Stomach (tissue), 9 donors: ENCODE results near the gene DLK2. TPM values are rescaled to one million over a fixed set of nuclear protein-coding genes. Genes with fewer than 3 reads are reported as not detected.
"Not testable (repeated sequence)": the region's sequence is repeated elsewhere in the genome, so short reads cannot be mapped to it uniquely, and the experiment has no call there.

Experiments used
- DNase-seq, 2 donors: peaks; one replicate each; pipeline versions ENCODE4 v3.0.0 to v3.0.0-alpha.2; 2013 to 2019
- H3K27ac ChIP-seq, 5 donors: fragments of 200-600 bp in 4 of 5; sonication (generic) in 4 of 5; one replicate each; pipeline ENCODE4 v1.5.1; 2013 to 2019; ENCODE audit warnings: mild to moderate bottlenecking in 1 of 5, moderate library complexity in 1 of 5
- H3K27me3 ChIP-seq, 3 donors: fragments of 200-600 bp; sonication (generic); one replicate each; pipeline ENCODE4 v1.5.1; 2017 to 2019; ENCODE audit warnings: mixed run types in 1 of 3
- H3K36me3 ChIP-seq, 4 donors: fragments of 200-600 bp; sonication (generic); 1 replicate in 3 of 4; 2 replicates in 1 of 4; pipeline ENCODE4 v1.5.1; 2016 to 2019
- H3K4me1 ChIP-seq, 4 donors: fragments of 200-600 bp; sonication (generic); one replicate each; pipeline ENCODE4 v1.5.1; 2016 to 2019
- H3K4me3 ChIP-seq, 4 donors: fragments of 200-600 bp; sonication (generic) in 3 of 4; one replicate each; pipeline ENCODE4 v1.5.1; 2016 to 2019; ENCODE audit warnings: mild to moderate bottlenecking in 1 of 4
- H3K9me3 ChIP-seq, 4 donors: fragments of 200-600 bp; sonication (generic); one replicate each; pipeline ENCODE4 v1.5.1; 2016 to 2019
- CTCF ChIP-seq, 7 experiments: fragments of 450-650 bp in 4 of 7; fragments of 200-600 bp in 3 of 7; sonication (generic) in 3 of 7; IDR thresholded peaks; one replicate each; pipeline ENCODE4 v1.5.1; 2016 to 2019; ENCODE audit warnings: antibody characterized with exemption in 7 of 7, control low read depth in 2 of 7, mild to moderate bottlenecking in 1 of 7
- EP300 ChIP-seq: sonication (generic); formaldehyde crosslinking; IDR thresholded peaks from one replicate; pipeline ENCODE4 v1.6.1; 2017; ENCODE audit warnings: antibody characterized with exemption
- POLR2A ChIP-seq, 4 donors: fragments of 450-650 bp; IDR thresholded peaks; one replicate each; pipeline ENCODE4 v1.6.1; 2016; ENCODE audit warnings: antibody characterized with exemption in 4 of 4, control low read depth in 2 of 4, mild to moderate bottlenecking in 1 of 4, moderate library complexity in 1 of 4
- POLR2AphosphoS5 ChIP-seq, 3 donors: sonication (generic); formaldehyde crosslinking; IDR thresholded peaks; one replicate each; pipeline ENCODE4 v1.6.1; 2016; ENCODE audit warnings: antibody characterized with exemption in 3 of 3
- WGBS, 5 donors: extraction: QIAGEN DNeasy Blood & Tissue Kit in 3 of 5; methylation state at CpG; one replicate each; pipeline versions ENCODE4 v1.1.5 to v1.1.7; 2013 to 2018; 5-methylcytosine and 5-hydroxymethylcytosine counted together
- intact Hi-C: fragments of 100-400 bp; cut with DNase I; formaldehyde crosslinking; loops from one replicate; pipeline ENCODE4 v1.15.1; 2023; ENCODE audit warnings: low total_unique reads
- polyA plus RNA-seq, 3 donors: library from polyadenylated mRNA; stranded (reverse); fragments of 200-250 nt; gene quantifications; one replicate each; pipeline ENCODE4 v1.2.3, GENCODE V29; 2013
- total RNA-seq, 5 donors: library from RNA; depleted of rRNA; stranded (reverse); fragments of >200 nt; gene quantifications; one replicate each; pipeline versions ENCODE4 v1.1.0 to v1.2.3, GENCODE V29; 2014 to 2016
- donor health status: healthy with polysubstance abuse.
- donor health status: Bipolar disorder and iron deficiency.
- donor health status: healthy.

DLK2 gene
- total and polyA plus RNA-seq, 8 donors: 0.37 to 17.0 TPM; not detected in 6

DNA sequence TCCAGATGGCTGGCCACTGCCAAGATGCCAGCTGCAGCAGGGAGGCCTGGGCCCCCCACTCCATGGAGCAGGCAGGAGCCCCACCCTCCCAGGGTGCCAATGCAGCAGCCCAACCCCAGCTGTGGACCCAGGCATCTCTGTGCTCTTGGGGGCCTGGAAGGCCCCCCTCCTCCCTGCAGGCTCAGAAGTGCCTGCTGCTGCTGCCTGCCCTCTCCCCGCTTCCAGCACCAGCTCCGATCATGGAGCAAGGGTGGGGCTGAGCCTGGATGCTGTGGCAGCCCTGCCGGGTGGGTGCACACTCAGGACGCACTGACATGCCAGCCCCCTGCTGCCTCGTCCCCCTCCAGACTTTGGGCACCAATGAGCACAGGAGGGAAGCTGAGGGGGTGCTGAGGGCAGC is 42.8 kb downstream of the DLK2 start:
- no peaks in the 10 kb centered on the region for H3K36me3 ChIP-seq
- H3K4me3 ChIP-seq: no peak overlapping the region
- intact Hi-C loops: no loop called here
- H3K9me3 ChIP-seq: no peaks in the 10 kb centered on the region
- WGBS, 5 donors: 64 to 90% (median 81%) methylated on average over 5 of the region's 5 CpGs; no CpG with 5 or more reads in 1 of the 5 donors
- DNase-seq: no peak
- H3K27me3 ChIP-seq: peaks cover 0 to 32% (median 0%) of the 10 kb centered on the region in 3 donors
- H3K4me1 ChIP-seq: no peaks in the 10 kb centered on the region
- TF ChIP-seq CTCF (IDR thresholded peaks at IDR 0.05): no peak
- no peak for TF ChIP-seq EP300
- TF ChIP-seq POLR2AphosphoS5 (IDR thresholded peaks at IDR 0.05): no peak
- no peak for TF ChIP-seq POLR2A (IDR thresholded peaks at IDR 0.05)
- no peak overlapping the region for H3K27ac ChIP-seq

DNA sequence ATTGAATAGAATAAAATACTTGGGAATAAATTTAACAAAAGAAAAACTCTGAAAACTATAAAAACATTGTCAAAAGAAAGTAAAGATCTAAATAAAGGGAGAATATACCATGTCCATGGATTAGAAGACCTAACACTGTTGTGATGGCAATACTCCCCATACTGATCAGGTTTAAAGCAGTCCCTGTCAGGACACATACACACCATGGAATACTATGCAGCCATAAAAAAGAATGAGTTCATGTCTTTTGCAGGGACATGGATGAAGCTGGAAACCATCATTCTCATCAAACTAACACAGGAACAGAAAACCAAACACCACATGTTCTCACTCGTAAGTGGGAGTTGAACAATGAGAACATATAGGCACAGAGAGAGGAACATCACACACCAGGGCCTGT is 44.6 kb downstream of the DLK2 start:
- peaks cover 0 to 34% (median 0%) of the 10 kb centered on the region in 3 donors for H3K27me3 ChIP-seq
- H3K36me3 ChIP-seq, H3K27ac ChIP-seq, intact Hi-C loops, H3K4me1 ChIP-seq, H3K4me3 ChIP-seq, H3K9me3 ChIP-seq, DNase-seq: not testable (repeated sequence)
- 77 to 95% (median 92%) methylated on average over 1 of the region's 1 CpG for WGBS, 5 donors

DNA sequence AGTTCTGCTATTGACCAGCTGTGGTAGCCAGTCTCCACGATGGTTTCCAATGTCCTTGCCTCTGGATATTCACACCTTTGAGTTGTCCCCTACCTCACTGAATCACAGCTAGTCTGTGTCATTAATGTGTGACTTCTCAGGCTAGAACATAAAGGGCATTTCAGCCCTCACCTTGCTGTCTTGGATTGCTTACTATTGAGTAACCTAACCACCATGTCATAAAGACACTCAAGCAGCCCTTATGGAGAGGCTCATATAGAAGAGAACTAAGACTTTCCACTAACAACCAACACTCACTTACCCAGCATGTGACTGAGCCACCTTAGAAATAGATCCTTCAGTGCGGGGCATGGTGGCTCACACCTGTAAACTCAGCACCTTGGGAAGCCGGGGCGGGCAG is 47.1 kb downstream of the DLK2 start:
- peaks cover 0 to 29% (median 0%) of the 10 kb centered on the region in 3 donors for H3K27me3 ChIP-seq
- H3K36me3 ChIP-seq: no peaks in the 10 kb centered on the region
- DNase-seq: no peak
- intact Hi-C loops: no loop called here
- WGBS, 5 donors: 85 to 93% (median 89%) methylated on average over 1 to 4 of the region's 4 CpGs
- H3K9me3 ChIP-seq: no peaks in the 10 kb centered on the region
- no peaks in the 10 kb centered on the region for H3K4me1 ChIP-seq
- no peak overlapping the region for H3K4me3 ChIP-seq
- no peak for TF ChIP-seq POLR2AphosphoS5 (IDR thresholded peaks at IDR 0.05)
- TF ChIP-seq POLR2A (IDR thresholded peaks at IDR 0.05): no peak
- TF ChIP-seq EP300: no peak
- TF ChIP-seq CTCF (IDR thresholded peaks at IDR 0.05): no peak
- H3K27ac ChIP-seq: no peak overlapping the region

DNA sequence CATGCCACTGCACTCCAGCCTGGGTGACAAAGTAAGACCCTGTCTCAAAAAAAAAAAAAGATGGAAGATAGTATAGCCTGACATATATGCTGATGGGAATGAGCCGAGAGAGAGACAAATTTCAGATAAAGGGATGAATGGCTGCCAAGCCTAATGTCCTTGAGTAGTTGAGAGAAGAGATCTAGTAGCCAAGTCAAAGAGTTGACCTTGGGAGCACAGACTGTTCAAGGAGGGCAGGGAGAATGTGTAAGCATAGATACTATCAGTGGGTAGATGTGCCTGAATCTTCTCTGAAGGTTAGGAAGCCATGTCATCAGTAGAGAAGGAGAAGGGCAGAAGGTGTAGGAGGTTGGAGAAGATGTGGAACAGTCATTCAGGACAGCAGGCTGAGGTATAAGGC is 48.1 kb downstream of the DLK2 start:
- 76 to 83% (median 80%) methylated on average over 1 of the region's 1 CpG for WGBS, 5 donors
- no peak overlapping the region for H3K4me3 ChIP-seq
- TF ChIP-seq POLR2AphosphoS5 (IDR thresholded peaks at IDR 0.05): no peak
- no peak for TF ChIP-seq POLR2A (IDR thresholded peaks at IDR 0.05)

GRCh38 chr6:43405354-43405753 is 50.0 kb downstream of the DLK2 start:
- H3K9me3 ChIP-seq: no peaks in the 10 kb centered on the region
- intact Hi-C loops: no loop called here
- TF ChIP-seq POLR2A (IDR thresholded peaks at IDR 0.05) (no peak), POLR2AphosphoS5 (IDR thresholded peaks at IDR 0.05) (no peak), EP300 (no peak), CTCF (IDR thresholded peaks at IDR 0.05) (no peak)
- no peaks in the 10 kb centered on the region for H3K4me1 ChIP-seq
- H3K4me3 ChIP-seq: no peak overlapping the region
- H3K36me3 ChIP-seq: no peaks in the 10 kb centered on the region
- no peak overlapping the region for H3K27ac ChIP-seq
- WGBS, 5 donors: 21 to 37% (median 27%) methylated on average over 3 of the region's 3 CpGs
- H3K27me3 ChIP-seq: peaks cover 0 to 20% (median 0%) of the 10 kb centered on the region in 3 donors
- no peak for DNase-seq

More for the DNA sequence above, 48.1 kb downstream of the DLK2 start:
- peaks cover 0 to 20% (median 0%) of the 10 kb centered on the region in 3 donors for H3K27me3 ChIP-seq
- no peak for DNase-seq
- intact Hi-C loops: no loop called here
- H3K27ac ChIP-seq: no peak overlapping the region
- no peaks in the 10 kb centered on the region for H3K4me1 ChIP-seq
- no peaks in the 10 kb centered on the region for H3K36me3 ChIP-seq
- H3K9me3 ChIP-seq: no peaks in the 10 kb centered on the region
